Measurements from ENCODE around the gene AMOT. TPM values are rescaled to one million over a fixed set of nuclear protein-coding genes. Genes with fewer than 3 reads are reported as not detected.

AMOT gene, protein sequence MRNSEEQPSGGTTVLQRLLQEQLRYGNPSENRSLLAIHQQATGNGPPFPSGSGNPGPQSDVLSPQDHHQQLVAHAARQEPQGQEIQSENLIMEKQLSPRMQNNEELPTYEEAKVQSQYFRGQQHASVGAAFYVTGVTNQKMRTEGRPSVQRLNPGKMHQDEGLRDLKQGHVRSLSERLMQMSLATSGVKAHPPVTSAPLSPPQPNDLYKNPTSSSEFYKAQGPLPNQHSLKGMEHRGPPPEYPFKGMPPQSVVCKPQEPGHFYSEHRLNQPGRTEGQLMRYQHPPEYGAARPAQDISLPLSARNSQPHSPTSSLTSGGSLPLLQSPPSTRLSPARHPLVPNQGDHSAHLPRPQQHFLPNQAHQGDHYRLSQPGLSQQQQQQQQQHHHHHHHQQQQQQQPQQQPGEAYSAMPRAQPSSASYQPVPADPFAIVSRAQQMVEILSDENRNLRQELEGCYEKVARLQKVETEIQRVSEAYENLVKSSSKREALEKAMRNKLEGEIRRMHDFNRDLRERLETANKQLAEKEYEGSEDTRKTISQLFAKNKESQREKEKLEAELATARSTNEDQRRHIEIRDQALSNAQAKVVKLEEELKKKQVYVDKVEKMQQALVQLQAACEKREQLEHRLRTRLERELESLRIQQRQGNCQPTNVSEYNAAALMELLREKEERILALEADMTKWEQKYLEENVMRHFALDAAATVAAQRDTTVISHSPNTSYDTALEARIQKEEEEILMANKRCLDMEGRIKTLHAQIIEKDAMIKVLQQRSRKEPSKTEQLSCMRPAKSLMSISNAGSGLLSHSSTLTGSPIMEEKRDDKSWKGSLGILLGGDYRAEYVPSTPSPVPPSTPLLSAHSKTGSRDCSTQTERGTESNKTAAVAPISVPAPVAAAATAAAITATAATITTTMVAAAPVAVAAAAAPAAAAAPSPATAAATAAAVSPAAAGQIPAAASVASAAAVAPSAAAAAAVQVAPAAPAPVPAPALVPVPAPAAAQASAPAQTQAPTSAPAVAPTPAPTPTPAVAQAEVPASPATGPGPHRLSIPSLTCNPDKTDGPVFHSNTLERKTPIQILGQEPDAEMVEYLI
- total RNA-seq (2022; extraction: Qiagen RNA extraction; ENCODE audit: low read depth): 0.02 to 0.54 TPM (median 0.07 TPM) in 3 of 5 replicates, not detected in the others

DNA sequence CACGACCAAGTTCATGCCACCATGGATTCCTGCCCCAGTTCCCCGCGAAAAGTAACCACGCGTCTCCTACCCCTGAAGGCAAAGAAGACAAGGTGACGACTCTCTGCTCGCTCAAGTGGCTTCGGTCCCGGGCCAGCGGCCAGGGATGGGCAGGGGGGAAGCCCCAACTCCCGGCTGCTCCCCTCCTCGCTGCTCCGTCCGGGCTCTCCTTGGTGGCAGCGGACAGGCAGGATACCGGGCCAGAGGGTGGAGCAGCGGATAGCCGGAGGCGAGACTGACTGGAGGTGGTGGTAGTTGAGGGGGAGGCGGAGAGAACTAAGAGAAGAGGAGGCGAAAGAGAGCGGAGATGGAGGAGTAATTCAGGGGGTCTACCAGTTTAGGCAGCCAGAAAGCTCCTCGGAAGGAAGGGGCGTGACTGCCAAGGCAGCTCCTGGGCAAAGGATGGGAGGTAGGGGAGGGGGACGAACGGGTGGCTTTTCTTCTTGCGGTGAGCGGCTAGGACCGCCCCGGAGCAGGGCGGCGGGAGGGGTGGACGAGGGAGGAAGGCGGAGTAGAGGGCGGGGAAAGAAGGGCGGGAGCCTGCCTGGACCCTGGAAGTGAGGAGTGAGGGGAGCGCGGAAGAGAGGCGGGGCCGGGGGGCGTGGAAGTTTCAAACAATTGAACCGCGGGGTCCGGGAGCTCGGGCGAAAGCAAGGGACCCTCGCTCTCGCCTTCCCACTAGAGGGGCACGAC, at the start of gene AMOT:
Gene AMOT (minus strand): TSS at position 450 of the 732 bp plus-strand sequence. CDS start 17,705 bp downstream, outside the sequence.

Other genes with a start within 250 kb of the AMOT start
- not detected in 5 replicates for gene LHFPL1, start 160.9 kb downstream of the AMOT start, total RNA-seq (2022; extraction: Qiagen RNA extraction; ENCODE audit: low read depth)